Activated T-cell treated with anti-CD3 and anti-CD28 coated beads, Interleukin-2, amount 50 U/mL, for 24 hours (primary cell): ENCODE measurements around the gene THSD4.
"Not testable (repeated sequence)": the region's sequence is repeated elsewhere in the genome, so short reads cannot be mapped to it uniquely, and the experiment has no call there.

Source experiments
- DNase-seq: peaks from one replicate; pipeline ENCODE4 v3.0.0-alpha.2; 2020
- H3K27ac Mint-ChIP-seq: 2 replicates; pipeline ENCODE4 v1.8.0; 2020; ENCODE audit warnings: mild to moderate bottlenecking, mixed read lengths
- H3K27me3 Mint-ChIP-seq: 2 replicates; pipeline ENCODE4 v1.8.0; 2020; ENCODE audit warnings: mixed read lengths
- H3K36me3 Mint-ChIP-seq: 2 replicates; pipeline ENCODE4 v1.8.0; 2020; ENCODE audit warnings: low read depth, mixed read lengths
- H3K4me1 Mint-ChIP-seq: 2 replicates; pipeline ENCODE4 v1.8.0; 2020; ENCODE audit warnings: low read depth, mixed read lengths
- H3K4me3 Mint-ChIP-seq: 2 replicates; pipeline ENCODE4 v1.8.0; 2020; ENCODE audit warnings: mild to moderate bottlenecking, moderate library complexity, mixed read lengths
- H3K9me3 Mint-ChIP-seq: 2 replicates; pipeline ENCODE4 v1.8.0; 2020; ENCODE audit warnings: mixed read lengths

THSD4 gene

DNA sequence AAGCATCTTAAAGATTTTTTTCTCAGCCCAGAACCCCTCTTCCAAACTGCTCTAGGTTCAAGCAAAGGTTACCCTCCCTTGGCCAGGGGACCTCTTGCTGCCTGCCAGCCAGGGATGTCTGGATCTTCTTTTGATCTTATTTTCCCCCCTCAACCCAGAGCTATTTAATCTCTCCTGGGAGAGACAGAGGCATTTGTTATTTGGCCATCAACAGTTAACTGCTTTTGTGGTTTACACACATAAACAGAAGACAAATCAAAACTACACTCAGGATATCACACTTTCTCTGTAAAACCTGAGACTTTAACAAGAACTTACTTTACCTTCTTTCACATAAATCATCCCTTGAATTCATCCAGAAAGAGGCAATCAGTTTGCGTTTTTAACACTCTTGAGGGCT lies 272.5 kb downstream of the THSD4 start:
- Mint-ChIP-seq H3K27me3 (peaks cover 42% of the 10 kb centered on the region), H3K4me3 (no peak overlapping the region), H3K27ac (no peak overlapping the region), H3K9me3 (peaks cover 5% of the 10 kb centered on the region), H3K36me3 (no peaks in the 10 kb centered on the region), H3K4me1 (peaks cover 8% of the 10 kb centered on the region)
- no peak for DNase-seq

GRCh38 chr15:71390096-71390495 lies 274.8 kb downstream of the THSD4 start:
- Mint-ChIP-seq H3K9me3 (peaks cover 5% of the 10 kb centered on the region), H3K36me3 (no peaks in the 10 kb centered on the region), H3K4me1 (peaks cover 8% of the 10 kb centered on the region), H3K27ac (no peak overlapping the region), H3K27me3 (peaks cover 47% of the 10 kb centered on the region), H3K4me3 (no peak overlapping the region)
- DNase-seq, result no peak

GRCh38 chr15:71391421-71392088 lies 276.3 kb downstream of the THSD4 start:
- DNase-seq, result no peak
- H3K27ac Mint-ChIP-seq, result no peak overlapping the region
- H3K27me3 Mint-ChIP-seq, result peaks cover 40% of the 10 kb centered on the region
- no peak overlapping the region for H3K4me3 Mint-ChIP-seq
- H3K4me1 Mint-ChIP-seq, result peaks cover 6% of the 10 kb centered on the region
- H3K36me3 Mint-ChIP-seq, result no peaks in the 10 kb centered on the region
- peaks cover 5% of the 10 kb centered on the region for H3K9me3 Mint-ChIP-seq

DNA sequence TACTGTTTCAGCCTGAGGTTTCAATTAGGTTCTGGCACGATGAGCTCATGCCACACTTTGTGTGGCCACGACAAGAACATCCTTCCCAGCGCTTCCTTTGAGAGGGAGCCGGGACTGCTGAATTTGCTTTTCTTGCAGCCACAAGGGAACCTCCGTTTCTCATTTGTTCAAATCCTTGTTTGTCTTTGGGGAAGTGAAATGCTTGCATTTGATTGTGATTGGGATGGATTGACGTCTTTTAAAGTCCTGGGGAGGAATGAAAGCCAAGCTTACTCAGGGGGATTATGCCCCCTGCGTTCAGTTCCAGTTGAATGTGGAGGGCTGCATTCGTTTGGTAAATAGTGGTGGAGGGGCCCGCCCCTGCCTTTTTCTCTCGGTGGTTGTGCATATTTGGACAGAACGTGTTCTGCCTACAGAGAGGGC lies 277.6 kb downstream of the THSD4 start:
- Mint-ChIP-seq H3K4me3 (no peak overlapping the region), H3K9me3 (peaks cover 5% of the 10 kb centered on the region), H3K36me3 (no peaks in the 10 kb centered on the region), H3K4me1 (no peaks in the 10 kb centered on the region), H3K27me3 (peaks cover 32% of the 10 kb centered on the region), H3K27ac (no peak overlapping the region)
- DNase-seq, result no peak

- no peak for DNase-seq
- H3K4me1 Mint-ChIP-seq, result no peaks in the 10 kb centered on the region
- H3K27ac Mint-ChIP-seq, result no peak overlapping the region
- H3K9me3 Mint-ChIP-seq, result peaks cover 5% of the 10 kb centered on the region
- no peak overlapping the region for H3K4me3 Mint-ChIP-seq
- peaks cover 34% of the 10 kb centered on the region for H3K27me3 Mint-ChIP-seq
- no peaks in the 10 kb centered on the region for H3K36me3 Mint-ChIP-seq
Observed at GRCh38 chr15:71393383-71393782, 278.1 kb downstream of the THSD4 start.

- Mint-ChIP-seq H3K9me3 (no peaks in the 10 kb centered on the region), H3K4me3 (no peak overlapping the region), H3K36me3 (no peaks in the 10 kb centered on the region), H3K4me1 (no peaks in the 10 kb centered on the region), H3K27ac (no peak overlapping the region), H3K27me3 (peaks cover 25% of the 10 kb centered on the region)
- no peak for DNase-seq
Observed at GRCh38 chr15:71396536-71397125, 281.4 kb downstream of the THSD4 start.

DNA sequence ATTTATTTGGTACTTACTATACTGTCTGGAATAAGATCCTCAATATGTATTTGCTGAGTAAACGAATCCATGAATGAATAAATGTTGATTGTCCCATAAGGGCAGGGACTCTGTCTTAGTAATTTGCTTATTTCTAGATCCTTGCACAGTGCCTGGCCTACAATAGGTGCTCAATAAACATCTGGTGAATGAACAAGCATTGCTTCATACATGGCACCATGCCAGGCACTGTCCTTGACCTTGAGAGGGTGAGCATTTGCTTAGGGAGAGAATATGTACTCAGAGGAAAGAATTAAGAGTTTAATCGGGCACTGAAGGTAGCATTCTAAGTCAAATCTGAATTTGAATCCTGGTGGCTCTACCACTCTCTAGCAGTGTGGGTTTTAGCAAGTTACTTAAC lies 282.1 kb downstream of the THSD4 start:
- Mint-ChIP-seq H3K27ac (no peak overlapping the region), H3K36me3 (no peaks in the 10 kb centered on the region), H3K4me3 (no peak overlapping the region), H3K9me3 (no peaks in the 10 kb centered on the region), H3K27me3 (peaks cover 25% of the 10 kb centered on the region), H3K4me1 (no peaks in the 10 kb centered on the region)
- no peak for DNase-seq

- Mint-ChIP-seq H3K36me3 (no peaks in the 10 kb centered on the region), H3K4me3 (no peak overlapping the region), H3K9me3 (no peaks in the 10 kb centered on the region), H3K27me3 (peaks cover 10% of the 10 kb centered on the region), H3K4me1 (no peaks in the 10 kb centered on the region), H3K27ac (no peak overlapping the region)
- no peak for DNase-seq
Observed at GRCh38 chr15:71400294-71400693, 285.0 kb downstream of the THSD4 start.

DNA sequence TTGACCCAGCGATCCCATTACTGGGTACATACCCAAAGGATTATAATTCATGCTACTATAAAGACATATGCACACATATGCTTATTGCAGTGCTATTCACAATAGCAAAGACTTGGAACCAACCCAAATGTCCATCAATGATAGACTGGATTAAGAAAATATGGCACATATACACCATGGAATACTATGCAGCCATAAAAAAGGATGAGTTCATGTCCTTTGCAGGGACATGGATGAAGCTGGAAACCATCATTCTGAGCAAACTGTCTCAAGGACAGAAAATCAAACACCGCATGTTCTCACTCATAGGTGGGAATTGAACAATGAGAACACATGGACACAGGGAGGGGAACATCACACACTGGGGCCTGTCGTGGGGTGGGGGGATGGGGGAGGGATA lies 286.5 kb downstream of the THSD4 start:
- H3K9me3 Mint-ChIP-seq, H3K36me3 Mint-ChIP-seq, H3K4me1 Mint-ChIP-seq, H3K27ac Mint-ChIP-seq, DNase-seq, H3K4me3 Mint-ChIP-seq: not testable (repeated sequence)
- H3K27me3 Mint-ChIP-seq, result peaks cover 12% of the 10 kb centered on the region

DNA sequence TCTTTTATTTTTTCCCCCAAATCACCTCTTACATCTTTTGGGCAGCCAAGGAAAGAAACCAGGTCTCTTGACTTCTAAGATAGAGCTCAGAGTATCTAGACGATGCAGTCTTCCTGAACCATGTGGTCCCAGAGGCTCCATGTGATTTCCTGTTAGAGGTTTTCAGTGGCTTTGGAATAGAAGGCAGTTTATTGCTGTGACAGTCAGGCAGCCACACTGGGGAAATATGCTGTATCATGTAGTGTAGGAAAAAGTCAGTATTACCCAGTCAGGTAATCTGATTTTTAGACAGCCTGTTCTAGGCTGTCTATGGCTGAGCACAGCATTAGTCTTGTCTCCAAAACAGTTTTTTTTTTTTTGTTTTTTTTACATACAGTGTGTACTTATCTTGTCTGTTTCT lies 294.3 kb downstream of the THSD4 start:
- no peak overlapping the region for H3K4me3 Mint-ChIP-seq
- H3K27ac Mint-ChIP-seq, result no peak overlapping the region
- H3K27me3 Mint-ChIP-seq, result peaks cover 38% of the 10 kb centered on the region
- no peaks in the 10 kb centered on the region for H3K9me3 Mint-ChIP-seq
- H3K36me3 Mint-ChIP-seq, result no peaks in the 10 kb centered on the region
- DNase-seq, result no peak
- H3K4me1 Mint-ChIP-seq, result no peaks in the 10 kb centered on the region

GRCh38 chr15:71410347-71410746 lies 295.1 kb downstream of the THSD4 start:
- Mint-ChIP-seq H3K4me3 (no peak overlapping the region), H3K9me3 (no peaks in the 10 kb centered on the region), H3K27me3 (peaks cover 38% of the 10 kb centered on the region), H3K4me1 (no peaks in the 10 kb centered on the region), H3K36me3 (no peaks in the 10 kb centered on the region), H3K27ac (no peak overlapping the region)
- no peak for DNase-seq

- Mint-ChIP-seq H3K36me3 (no peaks in the 10 kb centered on the region), H3K4me3 (no peak overlapping the region), H3K27me3 (peaks cover 36% of the 10 kb centered on the region)
Observed at GRCh38 chr15:71411538-71412482, 296.5 kb downstream of the THSD4 start.

GRCh38 chr15:71413419-71413818 lies 298.1 kb downstream of the THSD4 start:
- no peak overlapping the region for H3K27ac Mint-ChIP-seq
- H3K4me3 Mint-ChIP-seq, result no peak overlapping the region
- H3K9me3 Mint-ChIP-seq, result no peaks in the 10 kb centered on the region
- H3K36me3 Mint-ChIP-seq, result no peaks in the 10 kb centered on the region
- no peaks in the 10 kb centered on the region for H3K4me1 Mint-ChIP-seq
- peaks cover 29% of the 10 kb centered on the region for H3K27me3 Mint-ChIP-seq
- DNase-seq, result no peak

More at GRCh38 chr15:71411538-71412482, 296.5 kb downstream of the THSD4 start:
- no peak for DNase-seq
- Mint-ChIP-seq H3K27ac (no peak overlapping the region), H3K9me3 (no peaks in the 10 kb centered on the region), H3K4me1 (no peaks in the 10 kb centered on the region)

DNA sequence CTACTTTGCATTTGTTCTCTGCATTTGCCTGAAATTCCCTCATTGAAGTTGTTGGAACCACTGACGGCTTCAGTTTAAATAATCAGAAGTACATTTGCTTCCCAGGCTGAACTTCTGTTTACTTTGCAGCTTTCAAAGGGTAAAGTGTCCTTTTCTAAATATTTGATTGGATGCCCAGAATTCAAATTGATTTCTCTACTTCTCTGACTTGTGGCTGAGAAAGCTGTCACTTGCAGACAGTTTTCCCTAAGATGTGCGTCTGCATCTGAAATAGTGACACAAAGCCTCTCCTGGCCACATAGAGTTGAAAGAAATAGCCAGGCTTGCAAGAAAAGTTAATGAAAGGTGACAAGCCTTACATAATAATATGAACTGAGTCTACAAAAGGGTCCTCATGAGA lies 299.6 kb downstream of the THSD4 start:
- Mint-ChIP-seq H3K27me3 (peaks cover 24% of the 10 kb centered on the region), H3K4me3 (no peak overlapping the region), H3K27ac (no peak overlapping the region), H3K9me3 (no peaks in the 10 kb centered on the region), H3K4me1 (no peaks in the 10 kb centered on the region), H3K36me3 (no peaks in the 10 kb centered on the region)
- DNase-seq, result no peak
